GM12801 (cell line): ENCODE measurements around the gene CCDC12.

ENCODE experiments used
- TF ChIP-seq, protein P1 (sequence below): IDR thresholded peaks from one replicate; pipeline ENCODE4 v1.5.1; 2011; ENCODE audit warnings: control low read depth; ENCODE audit not compliant: insufficient read length; ENCODE audit errors: extremely low read depth

Gene CCDC12

DNA sequence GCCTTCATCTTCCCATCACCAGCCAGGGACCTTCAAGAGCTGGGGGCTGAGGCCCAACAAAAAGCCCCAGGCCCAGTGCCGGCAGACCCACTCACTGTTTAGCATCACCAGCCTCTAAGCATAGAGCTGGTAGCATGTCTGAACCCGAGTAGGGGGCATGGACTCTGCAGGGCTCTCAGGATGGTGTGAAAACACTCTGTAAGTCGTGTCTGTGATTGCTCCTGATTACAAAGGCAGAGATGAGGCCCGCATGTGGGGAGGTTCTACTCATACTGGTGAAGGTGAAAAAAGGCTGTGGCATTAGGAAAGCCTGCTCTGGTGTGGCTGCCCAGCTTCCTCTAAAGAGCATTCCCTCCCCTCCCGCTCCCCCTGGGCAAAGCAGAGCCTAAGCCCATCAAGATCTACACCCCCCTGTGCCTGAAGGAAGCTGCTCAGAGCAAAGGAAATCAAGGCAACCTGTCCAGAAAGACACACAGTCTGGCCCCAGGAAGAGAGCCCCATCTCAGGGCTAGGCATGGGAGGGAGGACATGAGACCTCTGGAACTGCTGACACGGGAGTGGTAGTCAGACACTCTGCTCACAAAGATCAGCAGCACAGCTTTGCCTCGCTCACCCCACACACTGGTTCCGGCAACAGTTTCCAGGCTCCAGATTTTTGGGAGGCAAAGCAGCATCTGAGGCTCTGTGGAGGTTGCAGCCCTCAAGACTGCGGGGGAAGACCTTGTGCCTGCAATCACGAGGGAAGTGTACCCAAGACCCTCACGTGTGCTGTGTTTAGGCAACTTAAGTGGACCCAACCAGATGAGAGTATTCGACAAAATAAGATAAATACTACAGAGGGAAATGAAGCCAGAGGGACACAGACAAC lies 36.7 kb downstream of the CCDC12 start:
- TF ChIP-seq, protein P1, sequence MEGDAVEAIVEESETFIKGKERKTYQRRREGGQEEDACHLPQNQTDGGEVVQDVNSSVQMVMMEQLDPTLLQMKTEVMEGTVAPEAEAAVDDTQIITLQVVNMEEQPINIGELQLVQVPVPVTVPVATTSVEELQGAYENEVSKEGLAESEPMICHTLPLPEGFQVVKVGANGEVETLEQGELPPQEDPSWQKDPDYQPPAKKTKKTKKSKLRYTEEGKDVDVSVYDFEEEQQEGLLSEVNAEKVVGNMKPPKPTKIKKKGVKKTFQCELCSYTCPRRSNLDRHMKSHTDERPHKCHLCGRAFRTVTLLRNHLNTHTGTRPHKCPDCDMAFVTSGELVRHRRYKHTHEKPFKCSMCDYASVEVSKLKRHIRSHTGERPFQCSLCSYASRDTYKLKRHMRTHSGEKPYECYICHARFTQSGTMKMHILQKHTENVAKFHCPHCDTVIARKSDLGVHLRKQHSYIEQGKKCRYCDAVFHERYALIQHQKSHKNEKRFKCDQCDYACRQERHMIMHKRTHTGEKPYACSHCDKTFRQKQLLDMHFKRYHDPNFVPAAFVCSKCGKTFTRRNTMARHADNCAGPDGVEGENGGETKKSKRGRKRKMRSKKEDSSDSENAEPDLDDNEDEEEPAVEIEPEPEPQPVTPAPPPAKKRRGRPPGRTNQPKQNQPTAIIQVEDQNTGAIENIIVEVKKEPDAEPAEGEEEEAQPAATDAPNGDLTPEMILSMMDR = no peak

DNA sequence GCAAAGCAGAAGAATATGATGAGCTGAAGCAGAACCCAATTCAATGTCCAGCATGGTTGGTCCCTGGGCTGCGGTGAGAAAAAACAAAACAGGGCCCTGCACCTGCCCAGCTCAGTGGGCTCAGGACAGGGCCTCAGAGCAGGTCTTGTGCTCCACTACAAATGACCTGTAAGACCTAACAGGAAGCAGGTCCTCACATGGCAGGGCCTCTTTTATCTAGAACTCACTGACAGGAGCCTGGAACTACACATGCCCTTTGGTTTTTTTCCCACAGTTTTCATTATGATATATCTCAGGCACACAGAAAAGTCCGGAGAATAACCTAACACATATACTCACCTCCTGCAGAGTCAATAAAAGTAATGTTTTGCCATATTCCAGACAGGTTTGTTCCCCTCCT lies 38.4 kb downstream of the CCDC12 start:
- TF ChIP-seq, protein P1 = no peak

DNA sequence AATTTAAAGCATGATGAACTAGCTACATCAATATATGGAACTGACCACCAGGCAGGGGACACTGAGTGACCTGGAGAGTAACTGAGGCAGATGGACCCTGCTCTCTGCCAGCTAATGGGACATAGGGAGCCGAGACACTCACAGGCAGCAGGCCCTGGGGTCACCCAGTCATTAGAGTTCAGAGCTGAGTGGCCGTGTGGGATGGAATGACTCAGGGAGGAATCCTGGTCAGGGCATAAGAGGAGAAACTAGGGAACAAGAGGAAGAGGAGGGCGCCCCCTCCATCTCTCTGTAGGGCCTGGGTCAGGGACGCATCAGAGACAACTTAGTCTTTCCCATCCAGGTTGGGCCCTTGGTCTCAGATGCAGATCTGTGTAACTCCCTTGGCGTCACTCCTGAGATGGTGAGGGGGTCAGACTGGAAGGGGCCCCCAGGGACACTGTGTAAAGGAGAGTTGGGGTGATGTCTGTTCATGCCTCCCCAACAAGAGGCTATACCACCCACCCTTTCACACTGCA lies 39.8 kb downstream of the CCDC12 start:
- TF ChIP-seq, protein P1 = no peak

DNA sequence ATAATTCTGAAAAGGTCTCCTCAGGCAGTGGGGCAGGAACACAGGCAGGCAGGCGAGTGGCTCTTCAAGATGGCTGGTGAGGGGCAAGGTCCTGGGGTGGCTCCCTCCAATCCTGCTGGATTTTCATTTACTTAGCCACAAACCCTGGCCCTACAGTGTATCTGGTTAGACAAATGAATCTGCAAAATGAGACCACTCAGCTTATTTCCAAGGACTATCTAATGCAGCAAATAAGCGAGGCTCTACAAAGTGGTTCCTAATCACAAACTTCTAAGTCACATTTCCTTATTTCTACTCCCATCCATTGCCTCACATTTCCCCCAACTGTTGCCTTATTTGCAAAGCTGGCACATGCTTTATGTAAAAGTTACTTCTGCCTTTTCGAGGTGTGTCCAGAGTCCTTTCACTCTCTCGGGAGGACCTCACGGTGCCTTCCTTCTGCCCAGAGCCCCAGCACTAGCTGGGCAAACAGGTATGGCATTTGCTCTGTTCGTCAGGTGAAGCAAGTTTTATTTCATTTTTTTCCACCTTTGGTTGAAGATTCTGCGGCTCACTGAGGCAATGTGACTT lies 40.5 kb downstream of the CCDC12 start:
- TF ChIP-seq, protein P1 = no peak

DNA sequence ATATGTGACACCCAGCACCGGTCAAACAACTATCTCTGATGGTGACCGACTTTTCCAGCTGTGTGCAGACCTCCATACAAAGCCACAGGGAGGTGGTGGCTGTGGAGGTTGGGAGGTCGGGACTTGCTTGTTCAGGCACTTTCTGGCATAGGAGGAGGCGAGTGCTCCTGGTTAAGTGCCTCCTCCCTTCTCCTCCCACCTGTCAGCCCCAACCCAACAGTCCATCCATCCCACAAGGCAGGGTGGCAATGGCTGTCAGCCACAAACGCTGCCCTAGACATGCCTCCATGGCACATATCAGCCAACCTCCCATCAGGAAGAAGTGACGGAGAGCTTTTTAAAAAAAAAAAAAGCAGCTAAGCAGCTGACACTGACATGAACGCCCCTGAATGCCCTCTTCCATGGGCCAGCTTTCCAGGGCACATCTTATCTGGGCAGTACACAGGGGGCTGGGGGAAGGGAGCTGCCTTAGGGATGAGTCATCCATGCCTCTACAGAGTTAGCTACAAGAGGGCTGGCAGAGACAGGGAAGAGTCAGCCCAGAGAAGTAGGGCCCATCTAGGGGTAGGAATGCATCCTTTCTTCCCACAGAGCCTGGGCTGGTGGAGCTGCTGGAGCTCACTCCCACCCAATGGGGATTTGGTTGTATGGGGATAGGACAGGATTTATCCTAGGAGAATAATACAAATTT lies 41.2 kb downstream of the CCDC12 start:
- TF ChIP-seq, protein P1 = no peak

DNA sequence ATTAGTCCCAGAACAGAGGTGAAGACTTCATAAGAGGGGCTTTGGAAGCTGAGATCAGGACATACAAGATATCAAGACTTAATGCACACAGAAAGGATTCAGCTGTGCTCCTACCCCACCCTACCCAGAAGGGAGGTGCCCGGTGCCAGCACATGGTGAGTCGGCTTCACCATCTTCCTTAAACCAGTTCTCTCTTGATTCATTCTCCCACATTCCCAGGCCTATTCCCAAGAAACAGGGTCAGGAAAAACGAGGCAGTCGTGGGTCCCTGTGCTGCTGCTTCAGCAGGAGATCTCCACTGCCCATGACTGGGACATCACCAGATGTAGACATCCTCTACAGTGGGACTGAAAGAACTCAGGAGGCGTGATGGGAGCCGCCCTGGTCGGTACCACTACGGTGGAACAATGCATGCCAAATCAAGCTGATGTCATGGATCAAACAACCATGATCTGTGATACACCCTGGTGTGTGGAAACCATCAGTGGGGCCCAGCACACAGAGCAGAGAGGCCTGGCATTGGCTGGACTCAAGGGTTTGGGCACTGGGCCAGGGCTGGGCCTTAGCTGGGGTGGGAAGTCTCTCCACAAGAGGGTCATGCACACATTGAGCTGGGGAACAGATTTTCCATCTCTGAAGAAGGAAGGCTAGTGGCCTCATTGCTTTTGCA lies 41.9 kb downstream of the CCDC12 start:
- TF ChIP-seq, protein P1 = no peak

DNA sequence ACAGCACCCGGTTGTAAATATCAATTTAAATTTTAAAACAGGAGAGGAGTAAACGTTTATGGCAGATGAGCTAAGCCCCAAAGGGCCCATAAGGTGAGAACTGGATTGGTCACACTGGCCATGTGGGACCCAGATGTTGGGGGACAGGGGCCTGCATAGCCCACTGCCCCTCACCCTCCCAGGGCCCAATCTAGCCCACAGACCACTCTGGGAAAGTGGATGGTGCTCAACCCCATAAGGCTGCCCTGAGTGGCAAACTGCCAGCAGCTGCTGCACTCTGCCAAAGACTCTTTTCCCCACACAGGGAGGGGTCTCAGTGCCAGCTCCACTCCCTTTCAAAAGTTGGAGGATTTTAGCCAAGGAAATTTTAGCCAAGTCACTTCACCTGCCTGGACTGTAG lies 42.5 kb downstream of the CCDC12 start:
- TF ChIP-seq, protein P1 = no peak
